Measurements from ENCODE around the gene TIMM9.
A peak's percentile ranks its signal among the peaks of the same experiment; 100 is the strongest.
"Not testable (repeated sequence)": the region's sequence is repeated elsewhere in the genome, so short reads cannot be mapped to it uniquely, and the experiment has no call there.

Gene TIMM9

GRCh38 chr14:58397156-58397555, 30.2 kb downstream of the TIMM9 start:
- no peak for DNase-seq

GRCh38 chr14:58395812-58396788, 31.2 kb downstream of the TIMM9 start, which contains the start of gene TOMM20L:
TOMM20L (plus strand) TSS chr14:58395930; CDS start chr14:58395958, 28 bp downstream.
- peak; percentile 80 for DNase-seq

GRCh38 chr14:58395562-58395811, 31.8 kb downstream of the TIMM9 start:
- no peak for DNase-seq

- no peak for DNase-seq
These were observed 36.5 kb downstream of the TIMM9 start for GRCh38 chr14:58390830-58391229.

GRCh38 chr14:58376791-58377190, 50.5 kb downstream of the TIMM9 start:
- DNase-seq, result no peak

GRCh38 chr14:58368956-58369355, 58.4 kb downstream of the TIMM9 start:
- DNase-seq, result no peak

- DNase-seq, result no peak
These were observed 60.0 kb downstream of the TIMM9 start for GRCh38 chr14:58367296-58367695.

- DNase-seq, result no peak
These were observed 63.0 kb downstream of the TIMM9 start for GRCh38 chr14:58364316-58364715.

GRCh38 chr14:58362798-58363412, 64.4 kb downstream of the TIMM9 start:
- peak; percentile 19 for DNase-seq

GRCh38 chr14:58362272-58362671, 65.1 kb downstream of the TIMM9 start:
- DNase-seq, result not testable (repeated sequence)

All from EL (cell line).